ENCODE data around the gene HNRNPDL. TPM values are rescaled to one million over a fixed set of nuclear protein-coding genes. Genes with fewer than 3 reads are reported as not detected.

HNRNPDL gene
- total and polyA plus RNA-seq, 2 of the 13 experiments (the other 11 are each of a cell fraction or from before 2014, with no cell fraction given), result 167 to 414 TPM

- TF ChIP-seq RERE (CRISPR knock-in tag; IDR thresholded peaks at IDR 0.05; ENCODE audit: low read depth) (peak; percentile 84; the same call in 1 of the 2 replicates), ZFY (CRISPR knock-in tag; IDR thresholded peaks at IDR 0.05) (peak; percentile 76), PTBP1 (IDR thresholded peaks at IDR 0.05; ENCODE audit: low read depth, low read length, poor library complexity, severe bottlenecking) (no peak), ZSCAN31 (CRISPR knock-in tag; IDR thresholded peaks at IDR 0.05; ENCODE audit: low read depth) (peak; percentile 84; the same call in 1 of the 2 replicates), ZBTB10 (CRISPR knock-in tag; IDR thresholded peaks at IDR 0.05; ENCODE audit: borderline replicate concordance) (no peak; the same call in 1 of the 2 replicates), ZNF3 (CRISPR knock-in tag; IDR thresholded peaks at IDR 0.05) (no peak; the same call in 1 of the 2 replicates), SMARCC2 (IDR thresholded peaks at IDR 0.05) (no peak), SOX6 (IDR thresholded peaks at IDR 0.05) (no peak), SOX6 (CRISPR knock-in tag; IDR thresholded peaks at IDR 0.05) (peak; percentile 88), ZNF724P (CRISPR knock-in tag; IDR thresholded peaks at IDR 0.05; ENCODE audit: borderline replicate concordance) (no peak; the same call in 1 of the 2 replicates), TEF (CRISPR knock-in tag; IDR thresholded peaks at IDR 0.05) (peak; percentile 30; the same call in 1 of the 2 replicates), ZBTB1 (CRISPR knock-in tag; IDR thresholded peaks at IDR 0.05; ENCODE audit: borderline replicate concordance) (no peak), MXD1 (CRISPR knock-in tag; IDR thresholded peaks at IDR 0.05) (peak; percentile 74; the same call in 1 of the 2 replicates), KAT8 (CRISPR knock-in tag; IDR thresholded peaks at IDR 0.05) (peak; percentile 96), ZNF235 (CRISPR knock-in tag; IDR thresholded peaks at IDR 0.05; ENCODE audit: borderline replicate concordance) (no peak), ZFYVE20 (CRISPR knock-in tag; IDR thresholded peaks at IDR 0.05; ENCODE audit: borderline replicate concordance, low read depth) (no peak), KLF13 (CRISPR knock-in tag; IDR thresholded peaks at IDR 0.05) (peak; percentile 38; the same call in 1 of the 2 replicates), U2AF2 (IDR thresholded peaks at IDR 0.05; ENCODE audit: low read depth, low read length) (0 out of 2 replicates have a peak, but pooled peaks have one; percentile 84), RARG (CRISPR knock-in tag; IDR thresholded peaks at IDR 0.05; ENCODE audit: low read depth) (no peak)
Measured at GRCh38 chr4:82373816-82374625, 56.2 kb downstream of the HNRNPDL start, which contains the start of gene HNRNPD (continued).
